Loucy (cell line): ENCODE results near the gene ZNF318.

Experiments
- EZH2phosphoT487 ChIP-seq: fragments of 200-600 bp; IDR thresholded peaks from 2 replicates; pipeline ENCODE4 v1.6.1; 2018; ENCODE audit warnings: antibody characterized with exemption, mild to moderate bottlenecking, moderate library complexity, borderline replicate concordance
- TF ChIP-seq, protein P1 (sequence below): fragments of 200-600 bp; sonication (generic); conservative IDR thresholded peaks from 2 replicates; pipeline ENCODE4 v1.5.1; 2014; ENCODE audit warnings: mild to moderate bottlenecking, antibody characterized with exemption, low read length

DNA sequence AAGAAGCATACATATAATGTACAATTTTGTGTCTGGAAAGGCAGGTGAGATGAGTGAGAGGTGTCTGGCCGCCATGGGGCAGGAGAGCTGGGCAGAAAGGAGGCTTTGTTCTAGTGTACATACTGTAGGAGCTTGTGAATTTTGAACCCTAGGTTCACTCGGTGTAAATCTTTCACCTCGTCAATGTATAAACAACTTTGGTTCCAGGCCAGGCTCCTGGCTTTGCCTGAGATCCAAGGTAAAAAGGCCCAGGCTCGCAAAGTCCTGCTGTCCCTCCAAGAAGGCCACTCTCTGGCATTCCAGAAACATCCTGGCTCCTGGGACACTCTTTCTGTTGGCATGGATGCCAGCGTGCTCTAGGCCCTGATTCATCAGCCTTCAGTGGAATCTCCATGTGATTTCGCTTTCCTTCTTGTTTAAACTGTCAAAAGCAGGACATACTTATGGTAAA is 78.5 kb downstream of the ZNF318 start:
- TF ChIP-seq, protein P1, sequence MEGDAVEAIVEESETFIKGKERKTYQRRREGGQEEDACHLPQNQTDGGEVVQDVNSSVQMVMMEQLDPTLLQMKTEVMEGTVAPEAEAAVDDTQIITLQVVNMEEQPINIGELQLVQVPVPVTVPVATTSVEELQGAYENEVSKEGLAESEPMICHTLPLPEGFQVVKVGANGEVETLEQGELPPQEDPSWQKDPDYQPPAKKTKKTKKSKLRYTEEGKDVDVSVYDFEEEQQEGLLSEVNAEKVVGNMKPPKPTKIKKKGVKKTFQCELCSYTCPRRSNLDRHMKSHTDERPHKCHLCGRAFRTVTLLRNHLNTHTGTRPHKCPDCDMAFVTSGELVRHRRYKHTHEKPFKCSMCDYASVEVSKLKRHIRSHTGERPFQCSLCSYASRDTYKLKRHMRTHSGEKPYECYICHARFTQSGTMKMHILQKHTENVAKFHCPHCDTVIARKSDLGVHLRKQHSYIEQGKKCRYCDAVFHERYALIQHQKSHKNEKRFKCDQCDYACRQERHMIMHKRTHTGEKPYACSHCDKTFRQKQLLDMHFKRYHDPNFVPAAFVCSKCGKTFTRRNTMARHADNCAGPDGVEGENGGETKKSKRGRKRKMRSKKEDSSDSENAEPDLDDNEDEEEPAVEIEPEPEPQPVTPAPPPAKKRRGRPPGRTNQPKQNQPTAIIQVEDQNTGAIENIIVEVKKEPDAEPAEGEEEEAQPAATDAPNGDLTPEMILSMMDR, result no peak
- no peak for TF ChIP-seq EZH2phosphoT487
